ENCODE results near the gene DOK7.

Gene DOK7

GRCh38 chr4:3487861-3488260, 24.8 kb downstream of the DOK7 start:
- DNase-seq (ENCODE audit: low spot score): no peak

GRCh38 chr4:3488820-3489219, 25.7 kb downstream of the DOK7 start:
- no peak for DNase-seq (ENCODE audit: low spot score)

- no peak for DNase-seq (ENCODE audit: low spot score)
Measured at GRCh38 chr4:3489451-3489962, 26.4 kb downstream of the DOK7 start.

- DNase-seq (ENCODE audit: low spot score): no peak
Measured at GRCh38 chr4:3491681-3492405, 28.7 kb downstream of the DOK7 start.

- DNase-seq (ENCODE audit: low spot score): no peak
Measured at GRCh38 chr4:3492741-3493719, 29.9 kb downstream of the DOK7 start.

- DNase-seq (ENCODE audit: low spot score): no peak
Measured at GRCh38 chr4:3493720-3494461, 30.8 kb downstream of the DOK7 start.

GRCh38 chr4:3494462-3494871, 31.4 kb downstream of the DOK7 start:
- DNase-seq (ENCODE audit: low spot score): no peak

- DNase-seq (ENCODE audit: low spot score): no peak
Measured at GRCh38 chr4:3495204-3495975, 32.3 kb downstream of the DOK7 start.

GRCh38 chr4:3496021-3496420, 32.9 kb downstream of the DOK7 start:
- DNase-seq (ENCODE audit: low spot score): no peak

GRCh38 chr4:3497095-3497494, 34.0 kb downstream of the DOK7 start:
- no peak for DNase-seq (ENCODE audit: low spot score)

- DNase-seq (ENCODE audit: low spot score): no peak
Measured at GRCh38 chr4:3497523-3498389, 34.6 kb downstream of the DOK7 start.

GRCh38 chr4:3498407-3498806, 35.3 kb downstream of the DOK7 start:
- DNase-seq (ENCODE audit: low spot score): no peak

GRCh38 chr4:3498901-3499510, 35.9 kb downstream of the DOK7 start:
- no peak for DNase-seq (ENCODE audit: low spot score)

- no peak for DNase-seq (ENCODE audit: low spot score)
Measured at GRCh38 chr4:3499710-3500109, 36.6 kb downstream of the DOK7 start.

- no peak for DNase-seq (ENCODE audit: low spot score)
Measured at GRCh38 chr4:3500111-3500510, 37.0 kb downstream of the DOK7 start.

GRCh38 chr4:3500634-3501101, 37.6 kb downstream of the DOK7 start:
- no peak for DNase-seq (ENCODE audit: low spot score)

- DNase-seq (ENCODE audit: low spot score): no peak
Measured at GRCh38 chr4:3501126-3501824, 38.2 kb downstream of the DOK7 start.

- no peak for DNase-seq (ENCODE audit: low spot score)
Measured at GRCh38 chr4:3501825-3502425, 38.8 kb downstream of the DOK7 start.

Measured in HuH-7.5 (cell line).